Muscle of leg (tissue), 11 donors: ENCODE results near the gene SUSD5. TPM values are rescaled to one million over a fixed set of nuclear protein-coding genes. Genes with fewer than 3 reads are reported as not detected.

Source experiments
- DNase-seq: peaks from one replicate; pipeline ENCODE4 v3.0.0; 2013
- H3K27ac ChIP-seq: one replicate; pipeline ENCODE4 v1.5.1; 2013; ENCODE audit warnings: mild to moderate bottlenecking, low read length, control low read depth
- H3K27me3 ChIP-seq: one replicate; pipeline ENCODE4 v1.6.1; 2013; ENCODE audit warnings: low read length; ENCODE audit not compliant: control insufficient read depth, insufficient read depth
- H3K36me3 ChIP-seq: one replicate; pipeline ENCODE4 v1.6.1; 2013; ENCODE audit warnings: low read length; ENCODE audit not compliant: control insufficient read depth, insufficient read depth
- H3K4me1 ChIP-seq: one replicate; pipeline ENCODE4 v1.6.1; 2013; ENCODE audit warnings: low read length; ENCODE audit not compliant: control insufficient read depth, insufficient read depth
- H3K4me3 ChIP-seq: one replicate; pipeline ENCODE4 v1.5.1; 2013; ENCODE audit warnings: low read length, control low read depth
- H3K9me3 ChIP-seq: replicated peaks from 2 replicates; pipeline ENCODE4 v1.6.1; 2013; ENCODE audit warnings: low read depth, low read length; ENCODE audit not compliant: control insufficient read depth
- WGBS: methylation state at CpG from one replicate; pipeline ENCODE4 v1.1.5; 2013; ENCODE audit warnings: missing lambda C conversion rate; ENCODE audit not compliant: insufficient coverage; 5-methylcytosine and 5-hydroxymethylcytosine counted together
- polyA plus RNA-seq, 8 donors: library from polyadenylated mRNA; unstranded; fragments of 120-200 nt; gene quantifications; one replicate each; pipeline versions ENCODE4 v1.2.1 to v1.2.3, GENCODE V29; 2013; ENCODE audit warnings: inconsistent platforms in 1 of 8, low replicate concordance in 1 of 8; ENCODE audit not compliant: insufficient read length in 8 of 8, insufficient read depth in 1 of 8
- total RNA-seq: library from RNA; stranded (reverse); fragments of 120-200 nt; gene quantifications from one replicate; pipeline ENCODE4 v1.2.4, GENCODE V29; 2013

The SUSD5 gene
- total and polyA plus RNA-seq, 9 donors, result 0.94 to 2.5 (median 1.8) TPM

GRCh38 chr3:33231756-33232465 lies 13.3 kb upstream of the SUSD5 start:
- H3K4me3 ChIP-seq, result no peak overlapping the region
- no peak for DNase-seq
- H3K27ac ChIP-seq, result no peak overlapping the region
- no peaks in the 10 kb centered on the region for H3K27me3 ChIP-seq
- WGBS, result 30% methylated on average over 4 of the region's 5 CpGs
- no peaks in the 10 kb centered on the region for H3K4me1 ChIP-seq
- H3K36me3 ChIP-seq, result no peaks in the 10 kb centered on the region
- H3K9me3 ChIP-seq, result no peaks in the 10 kb centered on the region

GRCh38 chr3:33229947-33230346 lies 11.3 kb upstream of the SUSD5 start:
- H3K36me3 ChIP-seq, result no peaks in the 10 kb centered on the region
- DNase-seq, result no peak
- H3K27me3 ChIP-seq, result no peaks in the 10 kb centered on the region
- no peak overlapping the region for H3K4me3 ChIP-seq
- H3K27ac ChIP-seq, result no peak overlapping the region
- H3K9me3 ChIP-seq, result no peaks in the 10 kb centered on the region
- no peaks in the 10 kb centered on the region for H3K4me1 ChIP-seq
- WGBS, result 67% methylated on average over 1 of the region's 5 CpGs

GRCh38 chr3:33229066-33229465 lies 10.5 kb upstream of the SUSD5 start:
- no peaks in the 10 kb centered on the region for H3K4me1 ChIP-seq
- no peaks in the 10 kb centered on the region for H3K36me3 ChIP-seq
- no peaks in the 10 kb centered on the region for H3K9me3 ChIP-seq
- no peak for DNase-seq
- no peak overlapping the region for H3K4me3 ChIP-seq
- no peak overlapping the region for H3K27ac ChIP-seq
- H3K27me3 ChIP-seq, result no peaks in the 10 kb centered on the region
- WGBS, result 85% methylated on average over 2 of the region's 3 CpGs

- no CpG with 5 or more reads among the region's 3 CpGs for WGBS
- H3K27me3 ChIP-seq, result peaks cover 26% of the 10 kb centered on the region
- H3K9me3 ChIP-seq, result no peaks in the 10 kb centered on the region
- DNase-seq, result no peak
- H3K4me1 ChIP-seq, result peaks cover 8% of the 10 kb centered on the region
- H3K36me3 ChIP-seq, result no peaks in the 10 kb centered on the region
- no peak overlapping the region for H3K4me3 ChIP-seq
- no peak overlapping the region for H3K27ac ChIP-seq
These were observed 2.6 kb upstream of the SUSD5 start for GRCh38 chr3:33221241-33221640.

- peaks cover 8% of the 10 kb centered on the region for H3K4me1 ChIP-seq
- H3K27me3 ChIP-seq, result peaks cover 28% of the 10 kb centered on the region
- H3K27ac ChIP-seq, result no peak overlapping the region
- 41% methylated on average over 2 of the region's 15 CpGs for WGBS
- H3K9me3 ChIP-seq, result no peaks in the 10 kb centered on the region
- H3K36me3 ChIP-seq, result no peaks in the 10 kb centered on the region
- H3K4me3 ChIP-seq, result peak overlapping the region; percentile 44
- DNase-seq, result no peak
These were observed 521 bp upstream of the SUSD5 start for GRCh38 chr3:33219175-33219487.

GRCh38 chr3:33217866-33218445 lies 654 bp downstream of the SUSD5 start:
- H3K4me1 ChIP-seq, result peaks cover 8% of the 10 kb centered on the region
- H3K9me3 ChIP-seq, result no peaks in the 10 kb centered on the region
- peak; percentile 6 for DNase-seq
- peak overlapping the region; percentile 44 for H3K4me3 ChIP-seq
- peaks cover 28% of the 10 kb centered on the region for H3K27me3 ChIP-seq
- H3K36me3 ChIP-seq, result no peaks in the 10 kb centered on the region
- WGBS, result 0% methylated on average over 14 of the region's 19 CpGs
- H3K27ac ChIP-seq, result no peak overlapping the region

- Histone ChIP-seq H3K9me3 (no peaks in the 10 kb centered on the region), H3K4me3 (no peak overlapping the region), H3K4me1 (peaks cover 8% of the 10 kb centered on the region), H3K36me3 (no peaks in the 10 kb centered on the region), H3K27ac (no peak overlapping the region), H3K27me3 (peaks cover 28% of the 10 kb centered on the region)
- no peak for DNase-seq
- WGBS, result no CpG with 5 or more reads among the region's 3 CpGs
These were observed 2.9 kb downstream of the SUSD5 start for GRCh38 chr3:33215739-33216138.

- H3K4me3 ChIP-seq, result no peak overlapping the region
- H3K9me3 ChIP-seq, result peaks cover 6% of the 10 kb centered on the region
- H3K4me1 ChIP-seq, result no peaks in the 10 kb centered on the region
- no peak overlapping the region for H3K27ac ChIP-seq
- peaks cover 2% of the 10 kb centered on the region for H3K27me3 ChIP-seq
- WGBS, result 43% methylated on average over 1 of the region's 3 CpGs
- no peak for DNase-seq
- no peaks in the 10 kb centered on the region for H3K36me3 ChIP-seq
These were observed 6.2 kb downstream of the SUSD5 start for GRCh38 chr3:33212406-33212805.

- WGBS, result no CpG with 5 or more reads among the region's 1 CpG
- H3K36me3 ChIP-seq, result no peaks in the 10 kb centered on the region
- peaks cover 6% of the 10 kb centered on the region for H3K9me3 ChIP-seq
- no peak overlapping the region for H3K4me3 ChIP-seq
- peaks cover 2% of the 10 kb centered on the region for H3K27me3 ChIP-seq
- no peaks in the 10 kb centered on the region for H3K4me1 ChIP-seq
- no peak for DNase-seq
- H3K27ac ChIP-seq, result no peak overlapping the region
These were observed 7.2 kb downstream of the SUSD5 start for GRCh38 chr3:33211444-33211843.

GRCh38 chr3:33209357-33209756 lies 9.3 kb downstream of the SUSD5 start:
- DNase-seq, result no peak
- H3K27me3 ChIP-seq, result no peaks in the 10 kb centered on the region
- H3K4me3 ChIP-seq, result no peak overlapping the region
- peaks cover 6% of the 10 kb centered on the region for H3K9me3 ChIP-seq
- H3K36me3 ChIP-seq, result no peaks in the 10 kb centered on the region
- no peak overlapping the region for H3K27ac ChIP-seq
- no peaks in the 10 kb centered on the region for H3K4me1 ChIP-seq
